Caco-2 (cell line): ENCODE results near the gene FAN1. TPM values are rescaled to one million over a fixed set of nuclear protein-coding genes. Genes with fewer than 3 reads are reported as not detected.

Source experiments
- BruUV-seq: library from RNA; stranded (reverse); fragments of 400-500 nt; replicated peaks from 2 replicates; lab custom pipeline; 2021; lab: Mats Ljungman, UMichigan
- CTCF ChIA-PET: fragments of 300-600 bp; sonication (Branson Sonifier 250); formaldehyde crosslinking; loops from one replicate; lab custom pipeline; 2022; ENCODE audit warnings: antibody characterized with exemption; lab: Charles Lee
- POLR2A ChIA-PET: fragments of 300-600 bp; sonication (Branson Sonifier 250); formaldehyde crosslinking; loops from one replicate; lab custom pipeline; 2022; ENCODE audit warnings: antibody characterized with exemption; lab: Charles Lee
- DNase-seq, 2 experiments: peaks; one replicate each; pipeline versions ENCODE4 v3.0.0 to v3.0.0-alpha.2; 2020 to 2022
- H3K27me3 ChIP-seq: replicated peaks from 2 replicates; pipeline ENCODE4 v1.6.0; 2011; ENCODE audit warnings: low read length; ENCODE audit not compliant: control insufficient read depth, insufficient read depth
- H3K36me3 ChIP-seq: 2 replicates; pipeline ENCODE4 v1.5.1; 2011; ENCODE audit warnings: low read length; ENCODE audit not compliant: control insufficient read depth, insufficient read depth
- H3K4me1 ChIP-seq: fragments of 250-450 bp; sonication (Bioruptor Pico); 2 replicates; pipeline ENCODE4 v1.5.1; 2020; ENCODE audit warnings: mild to moderate bottlenecking
- H3K4me3 ChIP-seq: 2 replicates; pipeline ENCODE4 v1.5.1; 2011; ENCODE audit warnings: low read depth, mild to moderate bottlenecking, control low read depth, low read length
- H3K9me3 ChIP-seq: fragments of 250-450 bp; sonication (Bioruptor Pico); 2 replicates; pipeline ENCODE4 v1.5.1; 2020; ENCODE audit warnings: mild to moderate bottlenecking, moderate library complexity
- H3K27ac Mint-ChIP-seq: one replicate; pipeline ENCODE4 v1.8.0; 2022; ENCODE audit warnings: mixed read lengths; ENCODE audit not compliant: unreplicated experiment
- H3K27me3 Mint-ChIP-seq: one replicate; pipeline ENCODE4 v1.8.0; 2022; ENCODE audit warnings: mixed read lengths; ENCODE audit not compliant: insufficient read depth, unreplicated experiment
- H3K36me3 Mint-ChIP-seq: one replicate; pipeline ENCODE4 v1.8.0; 2022; ENCODE audit warnings: mild to moderate bottlenecking, mixed read lengths; ENCODE audit not compliant: insufficient read depth, unreplicated experiment
- H3K4me1 Mint-ChIP-seq: one replicate; pipeline ENCODE4 v1.8.0; 2022; ENCODE audit warnings: low read depth, mixed read lengths; ENCODE audit not compliant: unreplicated experiment
- H3K4me3 Mint-ChIP-seq: one replicate; pipeline ENCODE4 v1.8.0; 2022; ENCODE audit warnings: mild to moderate bottlenecking, moderate library complexity, mixed read lengths; ENCODE audit not compliant: unreplicated experiment
- H3K9me3 Mint-ChIP-seq: one replicate; pipeline ENCODE4 v1.8.0; 2022; ENCODE audit warnings: mixed read lengths; ENCODE audit not compliant: unreplicated experiment
- intact Hi-C: fragments of 100-400 bp; cut with micrococcal nuclease; formaldehyde crosslinking; loops from one replicate; pipeline ENCODE4 v1.10.0; 2022; ENCODE audit not compliant: unreplicated experiment
- total RNA-seq: library from RNA; stranded (reverse); gene quantifications from 2 replicates; pipeline ENCODE4 v1.2.3, GENCODE V29; 2022
- TF ChIP-seq, protein P1 (sequence below), 2 experiments: fragments of 200-600 bp in 1 of 2; IDR thresholded peaks; 1 replicate in 1 of 2; 2 replicates in 1 of 2; pipeline versions ENCODE4 v1.5.1 to v1.8.0; 2011 to 2022; ENCODE audit warnings: antibody characterized with exemption in 1 of 2, control low read depth in 1 of 2, inconsistent platforms in 1 of 2, low read depth in 1 of 2, low read length in 1 of 2, mild to moderate bottlenecking in 1 of 2, moderate library complexity in 1 of 2; ENCODE audit not compliant: insufficient read depth in 1 of 2, severe bottlenecking in 1 of 2, unreplicated experiment in 1 of 2

FAN1 gene
- total RNA-seq, 1 experiment from 2014 or later, result 26.6 TPM

GRCh38 chr15:30979457-30979856, 75.7 kb downstream of the FAN1 start:
- no TSS peak for BruUV-seq
- intact Hi-C loops, result no loop called here
- no peaks in the 10 kb centered on the region for H3K27me3 Mint-ChIP-seq
- no peak for DNase-seq
- Histone ChIP-seq H3K4me1 (peaks cover 5% of the 10 kb centered on the region; the same call in 1 of the 2 replicates), H3K9me3 (no peaks in the 10 kb centered on the region), H3K27me3 (no peaks in the 10 kb centered on the region), H3K4me3 (no peak overlapping the region), H3K36me3 (peaks cover 1% of the 10 kb centered on the region)
- H3K4me1 Mint-ChIP-seq, result peaks cover 6% of the 10 kb centered on the region
- no peaks in the 10 kb centered on the region for H3K9me3 Mint-ChIP-seq
- no peak overlapping the region for H3K4me3 Mint-ChIP-seq
- peaks cover 43% of the 10 kb centered on the region for H3K36me3 Mint-ChIP-seq
- POLR2A ChIA-PET, result interaction anchor here (1.2 kb wide), 1 partner anchor 9 kb away, joined by 3 read pairs; no protein-coding TSS in a partner anchor
- TF ChIP-seq, protein P1, sequence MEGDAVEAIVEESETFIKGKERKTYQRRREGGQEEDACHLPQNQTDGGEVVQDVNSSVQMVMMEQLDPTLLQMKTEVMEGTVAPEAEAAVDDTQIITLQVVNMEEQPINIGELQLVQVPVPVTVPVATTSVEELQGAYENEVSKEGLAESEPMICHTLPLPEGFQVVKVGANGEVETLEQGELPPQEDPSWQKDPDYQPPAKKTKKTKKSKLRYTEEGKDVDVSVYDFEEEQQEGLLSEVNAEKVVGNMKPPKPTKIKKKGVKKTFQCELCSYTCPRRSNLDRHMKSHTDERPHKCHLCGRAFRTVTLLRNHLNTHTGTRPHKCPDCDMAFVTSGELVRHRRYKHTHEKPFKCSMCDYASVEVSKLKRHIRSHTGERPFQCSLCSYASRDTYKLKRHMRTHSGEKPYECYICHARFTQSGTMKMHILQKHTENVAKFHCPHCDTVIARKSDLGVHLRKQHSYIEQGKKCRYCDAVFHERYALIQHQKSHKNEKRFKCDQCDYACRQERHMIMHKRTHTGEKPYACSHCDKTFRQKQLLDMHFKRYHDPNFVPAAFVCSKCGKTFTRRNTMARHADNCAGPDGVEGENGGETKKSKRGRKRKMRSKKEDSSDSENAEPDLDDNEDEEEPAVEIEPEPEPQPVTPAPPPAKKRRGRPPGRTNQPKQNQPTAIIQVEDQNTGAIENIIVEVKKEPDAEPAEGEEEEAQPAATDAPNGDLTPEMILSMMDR (IDR thresholded peaks at IDR 0.05; ENCODE audit: insufficient read depth in 1 of 2, low read depth in 1 of 2, low read length in 1 of 2, severe bottlenecking in 1 of 2, unreplicated experiment in 1 of 2), result no peak
- CTCF ChIA-PET, result no interaction called here
- H3K27ac Mint-ChIP-seq, result no peak overlapping the region

GRCh38 chr15:30984118-30984517, 80.4 kb downstream of the FAN1 start:
- Histone ChIP-seq H3K4me3 (no peak overlapping the region), H3K9me3 (no peaks in the 10 kb centered on the region), H3K36me3 (peaks cover 1% of the 10 kb centered on the region), H3K27me3 (no peaks in the 10 kb centered on the region), H3K4me1 (peaks cover 7% of the 10 kb centered on the region)
- peaks cover 66% of the 10 kb centered on the region for H3K36me3 Mint-ChIP-seq
- ChIA-PET POLR2A (no interaction called here), CTCF (interaction anchor here (2.6 kb wide), 1 partner anchor 145 kb away, joined by 9 read pairs; no protein-coding TSS in a partner anchor)
- H3K4me3 Mint-ChIP-seq, result no peak overlapping the region
- TF ChIP-seq, protein P1 (IDR thresholded peaks at IDR 0.05; ENCODE audit: insufficient read depth in 1 of 2, low read depth in 1 of 2, low read length in 1 of 2, severe bottlenecking in 1 of 2, unreplicated experiment in 1 of 2), result no peak
- no peak overlapping the region for H3K27ac Mint-ChIP-seq
- DNase-seq, result no peak
- no peaks in the 10 kb centered on the region for H3K27me3 Mint-ChIP-seq
- no TSS peak for BruUV-seq
- no peaks in the 10 kb centered on the region for H3K9me3 Mint-ChIP-seq
- intact Hi-C loops, result no loop called here
- H3K4me1 Mint-ChIP-seq, result peaks cover 7% of the 10 kb centered on the region

- Mint-ChIP-seq H3K9me3 (no peaks in the 10 kb centered on the region), H3K4me1 (peaks cover 7% of the 10 kb centered on the region), H3K36me3 (peaks cover 62% of the 10 kb centered on the region), H3K4me3 (no peak overlapping the region), H3K27ac (peak overlapping the region; percentile 13), H3K27me3 (no peaks in the 10 kb centered on the region)
- no peaks in the 10 kb centered on the region for H3K9me3 ChIP-seq
- peaks cover 12% of the 10 kb centered on the region for H3K4me1 ChIP-seq
- intact Hi-C loops, result no loop called here
- TF ChIP-seq, protein P1 (IDR thresholded peaks at IDR 0.05; ENCODE audit: insufficient read depth in 1 of 2, low read depth in 1 of 2, low read length in 1 of 2, severe bottlenecking in 1 of 2, unreplicated experiment in 1 of 2), result no peak
- CTCF ChIA-PET, result interaction anchor here (2.6 kb wide), 1 partner anchor 145 kb away, joined by 9 read pairs; no protein-coding TSS in a partner anchor
- BruUV-seq, result no TSS peak
- POLR2A ChIA-PET, result no interaction called here
- no peak for DNase-seq
- H3K36me3 ChIP-seq, result no peaks in the 10 kb centered on the region; the same call in none of the 2 replicates
- H3K27me3 ChIP-seq, result no peaks in the 10 kb centered on the region
- H3K4me3 ChIP-seq, result no peak overlapping the region
Measured at GRCh38 chr15:30984542-30984941, 80.8 kb downstream of the FAN1 start.
